HepG2 (cell line): ENCODE data around the gene CDKN1A. TPM values are rescaled to one million over a fixed set of nuclear protein-coding genes. Genes with fewer than 3 reads are reported as not detected.

ENCODE experiments used
- ATAC-seq: fragments of 200-7000 bp; cut with Tn5 transposase; 3 replicates; pipeline ENCODE4 v1.9.1; 2020; ENCODE audit warnings: mild to moderate bottlenecking, moderate library complexity
- BruUV-seq: library from RNA; stranded (reverse); fragments of 400-500 nt; replicated peaks from 2 replicates; lab custom pipeline; 2021; lab: Mats Ljungman, UMichigan
- CTCF ChIA-PET: fragments of 300-600 bp; formaldehyde crosslinking; extraction: SDS; loops from one replicate; lab custom pipeline; 2021; ENCODE audit warnings: low total read pairs, inconsistent platforms, low intra/inter-chr PET ratio; lab: Yijun Ruan, JAX
- POLR2A ChIA-PET: fragments of 350-600 bp; sonication (Branson Sonifier 250); formaldehyde crosslinking; loops from one replicate; lab custom pipeline; 2020; ENCODE audit warnings: antibody characterized with exemption, inconsistent platforms; lab: Yijun Ruan, JAX
- DNase-seq: peaks from one replicate; pipeline ENCODE4 v3.0.0-alpha.2; 2015; ENCODE audit warnings: low spot score
- FAIRE-seq: peaks from 3 replicates; lab custom pipeline; 2011; peaks lifted over from hg19 to GRCh38; lab: Jason Lieb, UNC
- H2AFZ ChIP-seq: one replicate; pipeline ENCODE4 v1.6.1; 2011; ENCODE audit warnings: low read length, inconsistent platforms
- H3K27ac ChIP-seq: fragments of 300-600 bp; 3 replicates; pipeline ENCODE4 v1.8.0; 2011; ENCODE audit warnings: mixed run types, mild to moderate bottlenecking, mixed read lengths, low read length, inconsistent platforms; ENCODE audit not compliant: insufficient read depth; ENCODE audit errors: extremely low read length
- H3K27me3 ChIP-seq, 2 experiments: fragments of 200-600 bp in 1 of 2; 2 replicates in 1 of 2; 3 replicates in 1 of 2; pipeline versions ENCODE4 v1.6.0 to v1.8.0; 2011; ENCODE audit warnings: low read length in 2 of 2, mild to moderate bottlenecking in 2 of 2, moderate library complexity in 2 of 2, inconsistent platforms in 1 of 2; ENCODE audit not compliant: insufficient read depth in 2 of 2, control insufficient read depth in 1 of 2
- H3K36me3 ChIP-seq, 2 experiments: fragments of 200-600 bp in 1 of 2; replicated peaks in 1 of 2; 2 replicates in 1 of 2; 3 replicates in 1 of 2; pipeline versions ENCODE4 v1.5.1 to v1.8.0; 2011; ENCODE audit warnings: low read length in 2 of 2, inconsistent platforms in 1 of 2; ENCODE audit not compliant: insufficient read depth in 2 of 2, control insufficient read depth in 1 of 2
- H3K4me1 ChIP-seq: 2 replicates; pipeline ENCODE4 v1.5.1; 2012; ENCODE audit warnings: low read length, inconsistent platforms; ENCODE audit not compliant: insufficient read depth
- H3K4me2 ChIP-seq: 2 replicates; pipeline ENCODE4 v1.6.0; 2011; ENCODE audit warnings: low read depth, low read length, inconsistent platforms
- H3K4me3 ChIP-seq, 3 experiments: fragments of 200-600 bp in 1 of 3; sonication (generic), shearing (Covaris generic) in 1 of 3; replicated peaks in 1 of 3; 2 replicates each; pipeline ENCODE4 v1.5.1; 2011 to 2016; ENCODE audit warnings: low read length in 3 of 3, inconsistent platforms in 2 of 3, low read depth in 2 of 3, mild to moderate bottlenecking in 2 of 3, control low read depth in 1 of 3, mixed read lengths in 1 of 3; ENCODE audit not compliant: insufficient read depth in 1 of 3
- H3K79me2 ChIP-seq: one replicate; pipeline ENCODE4 v1.6.1; 2011; ENCODE audit warnings: low read length, inconsistent platforms; ENCODE audit not compliant: insufficient read depth
- H3K9ac ChIP-seq: 2 replicates; pipeline ENCODE4 v1.6.0; 2011; ENCODE audit warnings: mild to moderate bottlenecking, low read depth, low read length, inconsistent platforms; ENCODE audit not compliant: insufficient read depth
- H3K9me3 ChIP-seq: 2 replicates; pipeline ENCODE4 v1.5.1; 2012; ENCODE audit warnings: mild to moderate bottlenecking, low read length
- H4K20me1 ChIP-seq: 2 replicates; pipeline ENCODE4 v1.6.0; 2011; ENCODE audit warnings: inconsistent platforms, mild to moderate bottlenecking, low read length, moderate library complexity; ENCODE audit not compliant: insufficient read depth
- BCLAF1 ChIP-seq: fragments of 450-650 bp; IDR thresholded peaks from 2 replicates; pipeline ENCODE4 v1.6.1; 2017; ENCODE audit warnings: mild to moderate bottlenecking
- HNF4G ChIP-seq, 2 experiments: sonication (generic) in 1 of 2; formaldehyde crosslinking in 1 of 2; IDR thresholded peaks; 2 replicates each; pipeline versions ENCODE4 v1.4.0 to v1.6.1; 2011 to 2020; ENCODE audit warnings: borderline replicate concordance in 2 of 2, low read depth in 2 of 2, mild to moderate bottlenecking in 2 of 2, low read length in 1 of 2, missing genetic modification reagents in 1 of 2, moderate library complexity in 1 of 2
- KDM1A ChIP-seq: IDR thresholded peaks from 2 replicates; pipeline ENCODE4 v1.6.1; 2016; ENCODE audit warnings: missing compliant biosample characterization
- MED13 ChIP-seq: sonication (generic); formaldehyde crosslinking; IDR thresholded peaks from 2 replicates; pipeline ENCODE4 v1.5.0; 2020; ENCODE audit warnings: missing genetic modification reagents
- NFIC ChIP-seq: IDR thresholded peaks from 2 replicates; pipeline ENCODE4 v1.6.1; 2012; ENCODE audit warnings: mild to moderate bottlenecking, low read length, inconsistent platforms
- PITX1 ChIP-seq: sonication (generic); formaldehyde crosslinking; IDR thresholded peaks from 2 replicates; pipeline ENCODE4 v1.5.1; 2020; ENCODE audit warnings: mild to moderate bottlenecking, missing genetic modification reagents
- POLR2G ChIP-seq: fragments of 200-400 bp; formaldehyde crosslinking; IDR thresholded peaks from 2 replicates; pipeline ENCODE4 v1.6.1; 2018; ENCODE audit warnings: mild to moderate bottlenecking, low read depth, low read length, moderate library complexity
- RFXANK ChIP-seq: IDR thresholded peaks from 2 replicates; pipeline ENCODE4 v1.6.1; 2016
- ZFX ChIP-seq: sonication (generic); formaldehyde crosslinking; IDR thresholded peaks from 2 replicates; pipeline ENCODE4 v1.4.0; 2020; ENCODE audit warnings: mild to moderate bottlenecking, low read depth, missing genetic modification reagents, moderate library complexity
- ZMYM3 ChIP-seq: sonication (generic); formaldehyde crosslinking; IDR thresholded peaks from 2 replicates; pipeline ENCODE4 v1.5.1; 2020; ENCODE audit warnings: mild to moderate bottlenecking, missing genetic modification reagents
- ZNF362 ChIP-seq: sonication (generic); formaldehyde crosslinking; IDR thresholded peaks from 2 replicates; pipeline ENCODE4 v1.4.0; 2020; ENCODE audit warnings: missing genetic modification reagents, mild to moderate bottlenecking, borderline replicate concordance
- ZNF598 ChIP-seq: sonication (generic); formaldehyde crosslinking; IDR thresholded peaks from 2 replicates; pipeline ENCODE4 v1.5.1; 2020; ENCODE audit warnings: mild to moderate bottlenecking, missing genetic modification reagents, borderline replicate concordance
- ZNF720 ChIP-seq: sonication (generic); formaldehyde crosslinking; IDR thresholded peaks from 2 replicates; pipeline ENCODE4 v1.4.0; 2020; ENCODE audit warnings: missing genetic modification reagents
- ZNF770 ChIP-seq: sonication (generic); formaldehyde crosslinking; IDR thresholded peaks from 2 replicates; pipeline ENCODE4 v1.5.0; 2020; ENCODE audit warnings: mild to moderate bottlenecking, missing genetic modification reagents
- ZSCAN5A ChIP-seq: sonication (generic); formaldehyde crosslinking; IDR thresholded peaks from 2 replicates; pipeline ENCODE4 v1.8.0; 2022; ENCODE audit warnings: mild to moderate bottlenecking, missing genetic modification reagents, borderline replicate concordance
- WGBS: methylation state at CpG from one replicate; pipeline ENCODE4 v1.1.6; 2017; ENCODE audit warnings: low lambda C conversion rate; 5-methylcytosine and 5-hydroxymethylcytosine counted together
- in situ Hi-C: cut with HindIII; loops from 2 replicates; pipeline ENCODE4 v1.10.0; 2017; ENCODE audit warnings: low pct_unique_long_range_greater_than_20kb; ENCODE audit not compliant: extremely low pct_ligation_motif_present
- intact Hi-C: fragments of 100-400 bp; cut with micrococcal nuclease; formaldehyde crosslinking; loops from one replicate; pipeline ENCODE4 v1.10.0; 2022; ENCODE audit not compliant: unreplicated experiment
- polyA plus RNA-seq, 8 experiments: library from polyadenylated mRNA; depleted of rRNA in 3 of 8; stranded (reverse) in 7 of 8; unstranded in 1 of 8; fragments of >200 nt; fragmentation: Illumina TruSeq in 4 of 8; extraction: Trizol in 4 of 8; gene quantifications; 2 replicates each; pipeline versions ENCODE4 v1.2.1 to v1.2.3, GENCODE V29; 2011 to 2016; ENCODE audit warnings: low read depth in 4 of 8, missing spikeins in 1 of 8, mixed read lengths in 1 of 8; ENCODE audit not compliant: insufficient read depth in 1 of 8
- total RNA-seq, 5 experiments: library from RNA; depleted of rRNA; stranded (reverse); fragments of >200 nt; fragmentation: Illumina TruSeq; extraction: Trizol; gene quantifications; 2 replicates each; pipeline ENCODE4 v1.2.3, GENCODE V29; 2016; ENCODE audit warnings: low read depth in 1 of 5

Gene CDKN1A
- total and polyA plus RNA-seq, 2 of the 13 experiments (the other 11 are each of a cell fraction or from before 2014, with no cell fraction given), result 60.7 to 92.1 TPM

- H3K9ac ChIP-seq, result no peak overlapping the region
- ChIA-PET POLR2A (interaction anchor here (0.7 to 8.1 kb wide), 6 partner anchors 8 to 64 kb away, joined by 3 to 383 read pairs (median 4); partner anchors contain the start of gene CDKN1A), CTCF (no interaction called here)
- in situ Hi-C loops, result no loop called here
- H3K27ac ChIP-seq, result no peak overlapping the region
- peaks cover 62% of the 10 kb centered on the region for H3K4me1 ChIP-seq
- no peak for DNase-seq
- FAIRE-seq, result no peak
- H4K20me1 ChIP-seq, result no peaks in the 10 kb centered on the region
- H3K27me3 ChIP-seq, result peaks cover 0 to 28% of the 10 kb centered on the region in 2 experiments; a peak in 2 of 5 replicates
- H3K79me2 ChIP-seq, result no peaks in the 10 kb centered on the region
- no peak for ATAC-seq
- H2AFZ ChIP-seq, result no peak overlapping the region
- H3K9me3 ChIP-seq, result no peaks in the 10 kb centered on the region
- no peak overlapping the region; a peak in 1 of 6 replicates for H3K4me3 ChIP-seq
- no TSS peak for BruUV-seq
- intact Hi-C loops, result no loop called here
- 67% methylated on average over 4 of the region's 4 CpGs for WGBS
- H3K4me2 ChIP-seq, result peak overlapping the region; percentile 75
- no peaks in the 10 kb centered on the region for H3K36me3 ChIP-seq
- no peak for TF ChIP-seq BCLAF1
- TF ChIP-seq ZSCAN5A, result no peak
- no peak for TF ChIP-seq RFXANK (CRISPR knock-in tag)
- TF ChIP-seq MED13, result no peak
- no peak for TF ChIP-seq PITX1 (CRISPR knock-in tag)
- TF ChIP-seq KDM1A (CRISPR knock-in tag), result peak; percentile 70; the same call in 1 of the 2 replicates
- no peak for TF ChIP-seq ZNF598 (CRISPR knock-in tag)
- TF ChIP-seq NFIC, result no peak
- no peak for TF ChIP-seq ZNF362 (CRISPR knock-in tag)
- no peak for TF ChIP-seq POLR2G
- TF ChIP-seq ZFX (CRISPR knock-in tag), result 0 out of 2 replicates have a peak, but pooled peaks have one; percentile 7
- no peak for TF ChIP-seq HNF4G (IDR thresholded peaks at IDR 0.05; ENCODE audit: borderline replicate concordance, low read depth, low read length)
- no peak for TF ChIP-seq HNF4G (CRISPR knock-in tag; IDR thresholded peaks at IDR 0.05; ENCODE audit: borderline replicate concordance, low read depth)
- no peak for TF ChIP-seq ZNF720 (CRISPR knock-in tag)
- no peak for TF ChIP-seq ZNF770 (CRISPR knock-in tag)
- TF ChIP-seq ZMYM3 (CRISPR knock-in tag), result peak; percentile 37; the same call in 1 of the 2 replicates
Observed at GRCh38 chr6:36663504-36664446, 14.7 kb upstream of the CDKN1A start.
